ENCODE measurements around the gene ACIN1.
"Not testable (repeated sequence)": the region's sequence is repeated elsewhere in the genome, so short reads cannot be mapped to it uniquely, and the experiment has no call there.

Gene ACIN1

DNA sequence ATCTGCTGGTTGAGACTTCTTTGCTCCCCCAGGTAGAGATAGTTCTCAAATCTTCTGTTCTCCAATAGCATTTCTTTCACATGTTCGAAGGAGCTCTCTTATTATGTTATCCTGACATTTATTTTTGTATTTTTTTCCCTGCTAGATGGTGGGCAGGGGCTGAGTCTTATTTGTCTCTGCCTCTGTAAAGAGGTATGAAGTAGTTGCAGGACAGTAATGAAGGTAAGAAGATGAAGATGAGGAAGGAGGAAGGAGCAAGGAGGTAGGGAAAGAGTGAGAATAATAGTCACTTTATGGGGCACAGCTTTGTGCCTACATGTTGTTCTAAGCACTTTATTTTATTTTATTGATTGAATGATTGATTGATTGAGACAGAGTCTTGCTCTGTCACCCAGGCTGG lies 14.8 kb upstream of the ACIN1 start:
- TF ChIP-seq ZFX (IDR thresholded peaks at IDR 0.05) = no peak
- no peak for TF ChIP-seq CTCF (conservative IDR thresholded peaks at IDR 0.05)

DNA sequence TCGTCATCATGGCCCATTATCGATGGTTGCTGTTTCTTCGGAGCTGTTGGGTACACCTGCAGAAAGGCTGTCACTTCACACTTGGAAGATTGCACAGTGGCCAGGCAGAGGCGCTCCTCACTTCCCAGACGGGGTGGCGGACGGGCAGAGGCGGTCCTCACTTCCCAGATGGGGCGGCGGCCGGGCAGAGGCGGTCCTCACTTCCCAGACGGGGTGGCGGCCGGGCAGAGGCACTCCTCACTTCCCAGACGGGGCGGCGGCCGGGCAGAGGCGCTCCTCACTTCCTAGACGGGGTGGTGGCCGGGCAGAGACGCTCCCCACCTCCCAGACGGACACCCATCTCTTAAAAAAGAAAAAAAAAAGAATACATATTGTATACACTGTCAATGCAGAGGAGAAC lies 13.2 kb upstream of the ACIN1 start:
- not testable (repeated sequence) for H3K27ac ChIP-seq

More for the DNA sequence above, 14.8 kb upstream of the ACIN1 start:
- H3K27ac ChIP-seq = no peak overlapping the region

DNA sequence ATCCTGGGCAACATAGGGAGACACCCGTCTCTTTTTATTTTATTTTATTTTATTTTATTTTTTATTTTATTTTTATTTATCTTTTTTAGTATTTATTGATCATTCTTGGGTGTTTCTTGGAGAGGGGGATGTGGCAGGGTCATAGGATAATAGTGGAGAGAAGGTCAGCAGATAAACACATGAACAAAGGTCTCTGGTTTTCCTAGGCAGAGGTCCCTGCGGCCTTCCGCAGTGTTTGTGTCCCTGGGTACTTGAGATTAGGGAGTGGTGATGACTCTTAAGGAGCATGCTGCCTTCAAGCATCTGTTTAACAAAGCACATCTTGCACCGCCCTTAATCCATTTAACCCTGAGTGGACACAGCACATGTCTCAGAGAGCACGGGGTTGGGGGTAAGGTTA lies 12.7 kb upstream of the ACIN1 start:
- H3K27ac ChIP-seq = not testable (repeated sequence)

- H3K27ac ChIP-seq = no peak overlapping the region
- no peak for TF ChIP-seq CTCF (conservative IDR thresholded peaks at IDR 0.05)
- TF ChIP-seq ZFX (IDR thresholded peaks at IDR 0.05) = no peak
Measured at GRCh38 chr14:23106747-23107045, 11.8 kb upstream of the ACIN1 start.

DNA sequence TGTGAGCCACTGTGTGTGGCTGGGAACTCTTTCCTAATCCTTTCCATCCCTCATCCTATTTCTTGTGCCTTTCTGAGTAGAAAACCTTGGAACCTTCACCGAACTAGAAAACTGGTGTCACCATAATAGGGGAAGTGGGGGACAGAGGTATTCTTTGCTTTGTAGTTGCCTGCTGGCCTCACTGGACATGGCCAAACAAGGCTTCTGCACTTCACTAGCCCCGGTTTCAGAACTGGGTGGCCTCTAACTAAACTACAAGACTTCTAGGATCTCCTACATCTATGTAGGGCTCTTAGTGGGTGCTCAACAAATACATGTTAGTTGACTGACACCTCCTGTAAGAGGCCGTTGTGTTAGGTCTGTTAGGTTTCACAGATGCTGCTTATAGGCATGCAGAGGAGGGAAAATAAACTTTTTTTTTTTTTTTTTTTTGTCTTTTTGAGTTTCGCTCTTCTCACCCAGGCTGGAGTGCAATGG lies 10.4 kb upstream of the ACIN1 start:
- H3K27ac ChIP-seq = no peak overlapping the region
- TF ChIP-seq CTCF (conservative IDR thresholded peaks at IDR 0.05) (no peak), ZFX (IDR thresholded peaks at IDR 0.05) (no peak)

DNA sequence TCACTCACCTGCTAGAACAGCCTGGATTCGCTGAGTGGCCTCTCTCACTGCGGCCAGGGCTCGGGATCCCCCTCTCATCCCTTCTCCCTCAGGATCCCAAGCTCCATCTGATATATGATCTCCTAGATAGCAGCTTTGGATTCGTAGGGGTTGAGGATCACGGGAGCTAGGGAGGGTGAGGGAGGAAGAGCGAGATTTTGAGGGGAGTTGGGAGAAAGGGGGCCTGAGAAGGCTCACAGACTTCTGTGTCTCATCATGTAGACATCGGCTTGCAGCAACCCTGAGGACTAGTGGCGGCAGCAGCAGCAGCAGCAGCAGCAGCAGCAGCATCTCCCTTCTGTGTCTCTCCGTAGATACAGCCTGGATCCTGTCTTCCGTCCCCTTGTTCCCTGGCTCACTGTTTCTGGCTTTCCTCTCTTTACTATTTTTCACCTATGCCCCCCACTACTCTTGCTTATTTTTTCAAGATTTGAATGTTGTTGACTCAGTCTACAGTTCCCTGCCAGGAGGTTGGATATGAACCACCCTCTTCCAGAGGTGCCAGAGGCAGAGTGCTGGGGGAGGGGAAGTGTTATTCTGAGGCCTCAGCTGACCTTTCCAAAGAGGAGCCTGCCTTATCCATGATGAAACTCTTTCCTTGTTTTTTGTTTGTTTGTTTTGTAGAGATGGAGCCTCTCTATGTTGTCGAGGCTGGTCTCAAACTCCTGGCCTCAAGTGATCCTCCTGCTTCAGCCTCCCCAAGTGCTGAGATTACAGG lies 9.8 kb upstream of the ACIN1 start, which contains the start of gene CIROP:
TSS of gene CIROP (minus strand) at position 399 of the 757 bp plus-strand sequence. CDS start at position 330, 69 bp downstream.
- H3K27ac ChIP-seq = no peak within 1 kb of the TSS
- TF ChIP-seq CTCF (conservative IDR thresholded peaks at IDR 0.05) (no peak), ZFX (IDR thresholded peaks at IDR 0.05) (no peak)

DNA sequence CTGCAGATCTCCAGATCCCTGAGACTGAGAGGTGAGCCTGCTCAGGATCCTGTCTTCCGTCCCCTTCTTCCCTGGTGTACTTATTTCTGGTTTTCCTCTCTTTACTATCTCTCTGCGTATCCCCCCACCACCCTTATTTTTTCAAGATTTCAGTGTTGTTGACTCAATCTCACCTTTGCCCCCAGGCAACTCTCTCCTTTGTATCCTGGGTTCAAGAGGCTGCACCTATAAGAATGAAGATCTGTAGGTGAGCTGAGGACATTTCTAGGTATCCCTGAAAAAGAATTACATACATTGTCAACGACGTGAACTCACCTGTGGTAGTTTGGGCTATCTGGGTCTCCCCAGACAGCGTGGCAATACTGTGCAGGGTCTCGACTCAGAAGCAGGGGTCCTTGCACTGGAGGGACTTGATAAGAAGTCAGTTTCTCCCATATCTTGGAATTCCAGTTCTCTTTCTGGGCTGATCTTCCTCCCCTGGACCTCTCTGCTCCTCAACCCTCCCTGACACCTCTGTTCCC lies 9.2 kb upstream of the ACIN1 start:
- H3K27ac ChIP-seq = no peak overlapping the region
- no peak for TF ChIP-seq CTCF (conservative IDR thresholded peaks at IDR 0.05)
- TF ChIP-seq ZFX (IDR thresholded peaks at IDR 0.05) = no peak

GRCh38 chr14:23103581-23103980 lies 8.6 kb upstream of the ACIN1 start:
- H3K27ac ChIP-seq = no peak overlapping the region
- TF ChIP-seq ZFX (IDR thresholded peaks at IDR 0.05) (no peak), CTCF (conservative IDR thresholded peaks at IDR 0.05) (no peak)

All from C4-2B (cell line).